Chondrocyte (in vitro differentiated cells): Measurements from ENCODE around the gene SPTB. TPM values are rescaled to one million over a fixed set of nuclear protein-coding genes. Genes with fewer than 3 reads are reported as not detected.

ENCODE experiments used
- DNase-seq: peaks from one replicate; pipeline ENCODE4 v3.0.0; 2021; ENCODE audit warnings: mixed read lengths, low spot score
- H3K27ac Mint-ChIP-seq: one replicate; pipeline ENCODE4 v1.8.0; 2021; ENCODE audit warnings: mild to moderate bottlenecking, moderate library complexity, mixed read lengths; ENCODE audit not compliant: unreplicated experiment
- H3K27me3 Mint-ChIP-seq: 2 replicates; pipeline ENCODE4 v1.8.0; 2021; ENCODE audit warnings: low read depth, mixed read lengths
- H3K36me3 Mint-ChIP-seq: 2 replicates; pipeline ENCODE4 v1.8.0; 2021; ENCODE audit warnings: low read depth, mixed read lengths
- H3K4me1 Mint-ChIP-seq: 2 replicates; pipeline ENCODE4 v1.8.0; 2021; ENCODE audit warnings: low read depth, mild to moderate bottlenecking, mixed read lengths
- H3K4me3 Mint-ChIP-seq: one replicate; pipeline ENCODE4 v1.8.0; 2021; ENCODE audit warnings: mild to moderate bottlenecking, moderate library complexity, mixed read lengths; ENCODE audit not compliant: unreplicated experiment
- H3K9me3 Mint-ChIP-seq: 2 replicates; pipeline ENCODE4 v1.8.0; 2021; ENCODE audit warnings: low read depth, mixed read lengths
- CTCF ChIP-seq: fragments of 200-600 bp; sonication (generic); IDR thresholded peaks from 2 replicates; pipeline ENCODE4 v1.5.0; 2021; ENCODE audit warnings: antibody characterized with exemption, mild to moderate bottlenecking, moderate library complexity
- long read RNA-seq: library from polyadenylated mRNA; stranded (forward); transcript quantifications from one replicate; pipeline ENCODE4 v2.0.0, GENCODE V29; 2021
- total RNA-seq: library from RNA; stranded (reverse); gene quantifications from 3 replicates; pipeline ENCODE4 v1.2.1, GENCODE V29; 2021

Gene SPTB
- 1.5 to 7.2 TPM (median 6.6 TPM) in 3 replicates for total RNA-seq
- long read RNA-seq, full-length matches to known transcripts: 6 of 13 reads
- long read RNA-seq, partial matches to known transcripts: 3 of 13 reads
- long read RNA-seq, other reads (novel, unspliced or antisense): 4 of 13 reads

DNA sequence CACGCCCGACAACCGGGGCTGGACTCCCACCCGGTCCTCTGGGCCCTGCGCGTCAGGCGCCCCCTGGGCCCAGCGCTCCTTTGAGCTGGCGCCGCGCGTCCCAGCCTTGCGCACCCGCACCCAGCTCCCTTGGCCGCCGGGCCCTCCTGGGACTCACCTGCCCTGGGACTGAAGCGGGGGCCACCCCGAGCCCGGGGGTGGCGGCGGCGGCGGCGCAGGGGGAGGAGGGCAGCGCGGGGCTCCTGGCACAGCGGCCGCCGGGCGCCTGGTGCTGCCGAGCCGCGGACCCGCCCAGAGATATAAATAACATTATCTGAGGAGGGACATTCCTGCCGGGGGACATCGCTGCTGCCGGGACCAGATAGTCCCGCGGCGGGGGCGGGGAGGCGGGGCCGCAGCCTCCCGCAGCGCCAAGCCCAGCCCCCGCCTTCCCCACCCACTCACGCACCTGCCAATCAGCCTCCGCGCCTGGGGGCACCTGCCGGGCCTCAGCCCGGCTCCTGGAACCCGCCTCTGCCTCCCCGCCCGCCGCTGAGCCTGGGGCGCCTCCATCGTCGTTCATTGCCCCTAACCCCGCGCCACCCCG is at the start of gene SPTB:
SPTB (minus strand) TSS at position 273 of the 586 bp plus-strand sequence. CDS start 56,813 bp downstream, outside the sequence.
- no peak for TF ChIP-seq CTCF
- no peak for DNase-seq

DNA sequence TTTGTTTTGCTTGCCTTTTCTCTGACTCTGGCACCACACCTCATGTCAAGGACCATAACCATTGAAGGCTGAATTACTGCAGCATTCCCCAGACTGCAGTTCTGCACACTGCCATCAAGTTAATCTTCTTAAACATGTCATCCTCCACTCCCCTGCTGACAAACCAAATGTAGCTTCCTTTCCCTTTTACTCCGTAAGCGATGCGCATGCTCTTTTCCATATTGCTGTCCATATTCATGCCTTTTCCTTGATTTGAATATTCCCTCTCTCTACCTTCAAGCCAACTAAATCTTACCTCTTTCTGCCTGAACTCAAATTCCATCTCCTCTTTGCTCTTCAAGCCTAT is 49.3 kb upstream of the SPTB start:
- TF ChIP-seq CTCF: no peak
- Mint-ChIP-seq H3K27ac (no peak overlapping the region), H3K9me3 (no peaks in the 10 kb centered on the region), H3K36me3 (peaks cover 7% of the 10 kb centered on the region), H3K4me3 (no peak overlapping the region), H3K27me3 (no peaks in the 10 kb centered on the region), H3K4me1 (peaks cover 10% of the 10 kb centered on the region)
- DNase-seq: no peak

More for the DNA sequence above, at the start of gene SPTB:
- Mint-ChIP-seq H3K36me3 (peaks cover 2% of the 10 kb centered on the region), H3K9me3 (no peaks in the 10 kb centered on the region), H3K27ac (no peak within 1 kb of the TSS), H3K4me1 (peaks cover 9% of the 10 kb centered on the region), H3K4me3 (peak within 1 kb of the TSS; percentile 74), H3K27me3 (peaks cover 36% of the 10 kb centered on the region)

DNA sequence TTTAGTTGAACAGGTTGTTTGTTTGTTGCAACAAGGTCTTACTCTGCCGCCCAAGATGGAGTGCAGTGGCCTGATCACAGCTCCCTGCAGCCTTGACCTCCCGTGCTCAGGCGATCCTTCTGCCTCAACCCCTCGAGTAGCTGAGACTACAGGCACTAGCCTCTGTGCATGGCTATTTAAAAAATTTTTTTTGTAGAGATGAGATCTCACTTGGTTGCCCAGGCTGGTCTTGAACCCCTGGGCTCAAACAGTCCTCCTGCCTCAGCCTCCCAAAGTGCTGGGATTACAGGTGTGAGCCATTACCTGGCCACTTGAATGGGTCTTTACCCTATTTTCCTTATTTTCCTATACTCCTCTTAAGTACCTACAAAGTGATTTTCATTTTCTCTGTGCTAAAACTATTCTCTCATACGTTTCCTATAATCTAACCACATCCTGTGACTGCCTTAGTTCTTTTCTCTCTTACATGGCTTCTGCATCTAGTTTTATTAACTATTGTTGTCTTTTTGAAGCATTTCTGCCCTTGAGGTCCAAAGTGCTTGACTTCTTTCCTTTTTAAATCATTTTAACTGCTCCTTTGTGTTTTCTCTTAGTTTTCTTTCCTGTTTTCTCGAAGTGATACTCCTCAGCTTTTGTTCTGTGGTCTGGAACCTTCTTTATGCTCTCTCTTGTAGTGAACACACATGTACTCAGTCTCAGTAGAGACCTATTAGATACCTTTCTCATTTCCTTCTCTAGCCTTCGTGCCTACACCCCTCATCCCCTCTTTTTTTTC is 48.7 kb upstream of the SPTB start:
- Mint-ChIP-seq H3K4me3 (no peak overlapping the region), H3K9me3 (no peaks in the 10 kb centered on the region), H3K27ac (no peak overlapping the region), H3K36me3 (peaks cover 7% of the 10 kb centered on the region), H3K27me3 (no peaks in the 10 kb centered on the region), H3K4me1 (peaks cover 15% of the 10 kb centered on the region)
- no peak for TF ChIP-seq CTCF
- DNase-seq: no peak

GRCh38 chr14:64927031-64927430 is 47.3 kb upstream of the SPTB start:
- no peak for DNase-seq
- Mint-ChIP-seq H3K27ac (peak overlapping the region; percentile 87), H3K36me3 (peaks cover 3% of the 10 kb centered on the region), H3K4me1 (peaks cover 15% of the 10 kb centered on the region), H3K9me3 (no peaks in the 10 kb centered on the region), H3K27me3 (no peaks in the 10 kb centered on the region), H3K4me3 (no peak overlapping the region)
- no peak for TF ChIP-seq CTCF

DNA sequence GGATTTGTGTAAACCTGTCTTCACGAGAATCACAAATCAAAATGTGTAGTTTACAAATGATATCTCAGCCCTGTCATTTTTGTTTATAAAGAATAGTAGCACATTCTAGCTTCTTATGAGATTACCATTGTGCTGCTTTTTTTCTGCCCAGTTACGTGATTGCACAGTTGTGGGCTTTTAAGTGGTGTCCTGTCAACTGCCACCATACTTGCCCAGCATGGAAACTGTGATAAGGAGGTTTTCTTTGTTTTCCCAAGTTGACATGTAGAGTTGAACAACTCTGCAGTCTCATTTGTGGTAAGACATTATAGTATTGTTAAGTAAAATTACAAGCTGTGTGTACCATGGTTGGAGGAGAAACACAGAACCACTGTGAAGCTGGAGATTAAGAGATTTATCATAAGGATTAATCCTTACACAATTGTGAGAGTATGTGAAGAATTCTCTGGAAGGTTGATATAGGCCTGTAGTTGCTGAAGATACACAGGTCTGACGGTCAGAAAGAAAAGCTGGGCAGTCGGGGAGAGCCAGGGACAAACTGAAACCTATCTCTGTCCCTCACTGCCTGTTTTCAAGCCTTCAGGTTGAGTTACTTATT is 46.8 kb upstream of the SPTB start:
- peaks cover 15% of the 10 kb centered on the region for H3K4me1 Mint-ChIP-seq
- no peak for DNase-seq
- TF ChIP-seq CTCF: no peak
- H3K36me3 Mint-ChIP-seq: peaks cover 3% of the 10 kb centered on the region
- H3K27ac Mint-ChIP-seq: peak overlapping the region; percentile 87
- H3K9me3 Mint-ChIP-seq: peaks cover 3% of the 10 kb centered on the region
- no peak overlapping the region for H3K4me3 Mint-ChIP-seq
- H3K27me3 Mint-ChIP-seq: no peaks in the 10 kb centered on the region
